ENCODE measurements around the gene CEBPA.

DNA sequence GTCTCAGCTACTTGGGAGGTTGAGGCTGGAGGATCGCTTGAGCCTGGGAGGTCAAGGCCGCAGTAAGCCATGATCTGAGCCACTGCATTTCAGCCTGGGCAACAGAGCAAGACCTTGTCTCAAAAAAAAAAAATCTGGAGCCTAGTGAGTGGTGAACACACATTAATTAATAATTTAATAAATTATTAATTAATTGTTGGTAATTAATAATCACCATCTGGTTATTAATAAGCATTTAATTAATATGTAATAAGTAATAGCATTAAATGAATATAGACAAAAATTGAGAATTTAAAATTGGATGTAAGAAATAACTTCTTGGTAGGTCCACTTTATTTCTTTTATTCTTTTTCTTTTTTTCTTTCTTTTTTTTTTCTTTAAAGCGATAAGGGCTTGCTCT is 31.9 kb upstream of the CEBPA start:
- TF ChIP-seq, protein P1, sequence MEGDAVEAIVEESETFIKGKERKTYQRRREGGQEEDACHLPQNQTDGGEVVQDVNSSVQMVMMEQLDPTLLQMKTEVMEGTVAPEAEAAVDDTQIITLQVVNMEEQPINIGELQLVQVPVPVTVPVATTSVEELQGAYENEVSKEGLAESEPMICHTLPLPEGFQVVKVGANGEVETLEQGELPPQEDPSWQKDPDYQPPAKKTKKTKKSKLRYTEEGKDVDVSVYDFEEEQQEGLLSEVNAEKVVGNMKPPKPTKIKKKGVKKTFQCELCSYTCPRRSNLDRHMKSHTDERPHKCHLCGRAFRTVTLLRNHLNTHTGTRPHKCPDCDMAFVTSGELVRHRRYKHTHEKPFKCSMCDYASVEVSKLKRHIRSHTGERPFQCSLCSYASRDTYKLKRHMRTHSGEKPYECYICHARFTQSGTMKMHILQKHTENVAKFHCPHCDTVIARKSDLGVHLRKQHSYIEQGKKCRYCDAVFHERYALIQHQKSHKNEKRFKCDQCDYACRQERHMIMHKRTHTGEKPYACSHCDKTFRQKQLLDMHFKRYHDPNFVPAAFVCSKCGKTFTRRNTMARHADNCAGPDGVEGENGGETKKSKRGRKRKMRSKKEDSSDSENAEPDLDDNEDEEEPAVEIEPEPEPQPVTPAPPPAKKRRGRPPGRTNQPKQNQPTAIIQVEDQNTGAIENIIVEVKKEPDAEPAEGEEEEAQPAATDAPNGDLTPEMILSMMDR (IDR thresholded peaks at IDR 0.05): no peak
- TF ChIP-seq EP300 (IDR thresholded peaks at IDR 0.05) (no peak), POLR2A (IDR thresholded peaks at IDR 0.05) (no peak), POLR2AphosphoS5 (IDR thresholded peaks at IDR 0.05) (no peak)
